ENCODE results near the gene APOBEC3H. TPM values are rescaled to one million over a fixed set of nuclear protein-coding genes. Genes with fewer than 3 reads are reported as not detected.

APOBEC3H gene
- total RNA-seq, 4 donors from 2014 or later, result not detected

GRCh38 chr22:39078329-39078728, 18.7 kb upstream of the APOBEC3H start:
- TF ChIP-seq CTCF (IDR thresholded peaks at IDR 0.05; ENCODE audit: low read depth), result no peak

- TF ChIP-seq CTCF (IDR thresholded peaks at IDR 0.05; ENCODE audit: low read depth), result no peak
These were observed 16.8 kb upstream of the APOBEC3H start for GRCh38 chr22:39080052-39080762.

GRCh38 chr22:39081016-39081415, 16.0 kb upstream of the APOBEC3H start:
- no peak for TF ChIP-seq CTCF (IDR thresholded peaks at IDR 0.05; ENCODE audit: low read depth)

GRCh38 chr22:39081598-39081997, 15.4 kb upstream of the APOBEC3H start:
- TF ChIP-seq CTCF (IDR thresholded peaks at IDR 0.05; ENCODE audit: low read depth), result no peak

- no peak for TF ChIP-seq CTCF (IDR thresholded peaks at IDR 0.05; ENCODE audit: low read depth)
These were observed 13.6 kb upstream of the APOBEC3H start for GRCh38 chr22:39083212-39084165.

GRCh38 chr22:39084666-39085065, 12.4 kb upstream of the APOBEC3H start:
- no peak for TF ChIP-seq CTCF (IDR thresholded peaks at IDR 0.05; ENCODE audit: low read depth)

- TF ChIP-seq CTCF (IDR thresholded peaks at IDR 0.05; ENCODE audit: low read depth), result no peak
These were observed 9.9 kb upstream of the APOBEC3H start for GRCh38 chr22:39087098-39087497.

All from subcutaneous adipose tissue (tissue), 4 donors.